ACC112 (cell line): ENCODE results near the gene OXER1.

Experiments used
- H2AFZ ChIP-seq: fragments of 200-600 bp; sonication (generic); one replicate; pipeline ENCODE4 v1.6.0; 2017; ENCODE audit warnings: antibody characterized with exemption, low read length; ENCODE audit not compliant: unreplicated experiment
- H3K27ac ChIP-seq: fragments of 200-600 bp; sonication (generic); 2 replicates; pipeline ENCODE4 v1.5.1; 2014; ENCODE audit warnings: low read depth, mild to moderate bottlenecking, antibody characterized with exemption, low read length, moderate library complexity
- H3K27me3 ChIP-seq: fragments of 200-600 bp; sonication (generic); 2 replicates; pipeline ENCODE4 v1.6.1; 2014; ENCODE audit warnings: mild to moderate bottlenecking, antibody characterized with exemption, low read length, moderate library complexity, mixed read lengths; ENCODE audit not compliant: insufficient read depth
- H3K36me3 ChIP-seq: fragments of 200-600 bp; sonication (generic); 2 replicates; pipeline ENCODE4 v1.6.1; 2016; ENCODE audit warnings: mild to moderate bottlenecking, antibody characterized with exemption, low read length, moderate library complexity, mixed read lengths; ENCODE audit not compliant: insufficient read depth
- H3K4me1 ChIP-seq: fragments of 200-600 bp; sonication (generic); one replicate; pipeline ENCODE4 v1.6.1; 2016; ENCODE audit warnings: low read length, mixed read lengths; ENCODE audit not compliant: insufficient read depth, unreplicated experiment, control insufficient read depth
- H3K4me3 ChIP-seq: fragments of 200-600 bp; sonication (generic); 2 replicates; pipeline ENCODE4 v1.5.1; 2014; ENCODE audit warnings: mild to moderate bottlenecking, low read depth, low read length
- H3K79me2 ChIP-seq: fragments of 200-600 bp; sonication (generic); one replicate; pipeline ENCODE4 v1.6.0; 2016; ENCODE audit warnings: low read length; ENCODE audit not compliant: control insufficient read depth, unreplicated experiment, insufficient read depth

OXER1 gene

GRCh38 chr2:42723465-42723864, 40.5 kb downstream of the OXER1 start:
- Histone ChIP-seq H3K4me3 (no peak overlapping the region), H3K79me2 (no peaks in the 10 kb centered on the region), H3K4me1 (peaks cover 12% of the 10 kb centered on the region), H3K27me3 (no peaks in the 10 kb centered on the region), H3K27ac (no peak overlapping the region), H3K36me3 (no peaks in the 10 kb centered on the region), H2AFZ (no peak overlapping the region)

- Histone ChIP-seq H3K36me3 (no peaks in the 10 kb centered on the region), H3K27ac (peak overlapping the region; percentile 27), H3K79me2 (no peaks in the 10 kb centered on the region), H3K4me3 (no peak overlapping the region), H3K4me1 (peaks cover 12% of the 10 kb centered on the region), H3K27me3 (no peaks in the 10 kb centered on the region), H2AFZ (no peak overlapping the region)
These were observed 41.4 kb downstream of the OXER1 start for GRCh38 chr2:42722320-42723190.

- no peaks in the 10 kb centered on the region for H3K36me3 ChIP-seq
- H3K27me3 ChIP-seq: no peaks in the 10 kb centered on the region
- H3K27ac ChIP-seq: peak overlapping the region; percentile 27; the same call in 1 of the 2 replicates
These were observed 42.0 kb downstream of the OXER1 start for GRCh38 chr2:42721898-42722297.

GRCh38 chr2:42714686-42715085, 49.2 kb downstream of the OXER1 start:
- no peaks in the 10 kb centered on the region for H3K36me3 ChIP-seq
- H3K27ac ChIP-seq: no peak overlapping the region
- H3K4me3 ChIP-seq: no peak overlapping the region
- H3K27me3 ChIP-seq: no peaks in the 10 kb centered on the region
- H2AFZ ChIP-seq: no peak overlapping the region
- no peaks in the 10 kb centered on the region for H3K4me1 ChIP-seq
- H3K79me2 ChIP-seq: no peaks in the 10 kb centered on the region

More at GRCh38 chr2:42721898-42722297, 42.0 kb downstream of the OXER1 start:
- Histone ChIP-seq H3K4me1 (peaks cover 12% of the 10 kb centered on the region), H2AFZ (no peak overlapping the region), H3K79me2 (no peaks in the 10 kb centered on the region), H3K4me3 (no peak overlapping the region)

GRCh38 chr2:42713920-42714319, 50.0 kb downstream of the OXER1 start:
- no peak overlapping the region for H3K27ac ChIP-seq
- 0 out of 2 replicates have a peak, but pooled peaks cover 4% of the 10 kb centered on the region for H3K36me3 ChIP-seq
- H2AFZ ChIP-seq: no peak overlapping the region
- H3K79me2 ChIP-seq: no peaks in the 10 kb centered on the region
- H3K4me1 ChIP-seq: no peaks in the 10 kb centered on the region
- H3K4me3 ChIP-seq: no peak overlapping the region
- H3K27me3 ChIP-seq: no peaks in the 10 kb centered on the region

- Histone ChIP-seq H3K4me3 (no peak overlapping the region), H3K27ac (no peak overlapping the region), H3K79me2 (no peaks in the 10 kb centered on the region)
These were observed 51.0 kb downstream of the OXER1 start for GRCh38 chr2:42712934-42713333.

More at GRCh38 chr2:42712934-42713333, 51.0 kb downstream of the OXER1 start:
- H3K27me3 ChIP-seq: no peaks in the 10 kb centered on the region
- no peak overlapping the region for H2AFZ ChIP-seq
- H3K4me1 ChIP-seq: no peaks in the 10 kb centered on the region
- H3K36me3 ChIP-seq: 0 out of 2 replicates have a peak, but pooled peaks cover 5% of the 10 kb centered on the region
